ENCODE data around the gene TESK2.

- TF ChIP-seq CTCF (IDR thresholded peaks at IDR 0.05) (no peak), POLR2A (IDR thresholded peaks at IDR 0.05) (no peak), POLR2AphosphoS5 (IDR thresholded peaks at IDR 0.05) (no peak), EP300 (IDR thresholded peaks at IDR 0.05) (no peak)
Observed at GRCh38 chr1:45319761-45320160, 171.2 kb downstream of the TESK2 start.

Measured in sigmoid colon (tissue), 4 donors.